Fibroblast of lung (primary cell): ENCODE results near the gene PRLR. TPM values are rescaled to one million over a fixed set of nuclear protein-coding genes. Genes with fewer than 3 reads are reported as not detected.
A peak's percentile ranks its signal among the peaks of the same experiment; 100 is the strongest.

Experiments
- DNase-seq, 2 donors: peaks; one replicate each; pipeline versions ENCODE4 v3.0.0 to v3.0.0-alpha.2; 2010; ENCODE audit warnings: low read depth in 2 of 2
- H2AFZ ChIP-seq: 2 replicates; pipeline ENCODE4 v1.5.1; 2012; ENCODE audit warnings: low read length, control low read depth, inconsistent platforms
- H3K27ac ChIP-seq: 2 replicates; pipeline ENCODE4 v1.5.1; 2011; ENCODE audit warnings: low read length, control low read depth; ENCODE audit not compliant: insufficient read depth
- H3K27me3 ChIP-seq: 2 replicates; pipeline ENCODE4 v1.5.1; 2011; ENCODE audit warnings: mild to moderate bottlenecking, low read length; ENCODE audit not compliant: control insufficient read depth, insufficient read depth
- H3K36me3 ChIP-seq: 2 replicates; pipeline ENCODE4 v1.5.1; 2011; ENCODE audit warnings: low read length; ENCODE audit not compliant: control insufficient read depth, insufficient read depth
- H3K4me1 ChIP-seq: 2 replicates; pipeline ENCODE4 v1.5.1; 2011; ENCODE audit warnings: low read length; ENCODE audit not compliant: control insufficient read depth, insufficient read depth; ENCODE audit errors: extremely low read depth
- H3K4me2 ChIP-seq: 2 replicates; pipeline ENCODE4 v1.5.1; 2011; ENCODE audit warnings: low read length, control low read depth; ENCODE audit not compliant: insufficient read depth; ENCODE audit errors: extremely low read depth
- H3K4me3 ChIP-seq, 4 experiments: fragments of 200-600 bp in 1 of 4; sonication (generic) in 1 of 4; replicated peaks in 1 of 4; 2 replicates each; pipeline ENCODE4 v1.5.1; 2011 to 2016; ENCODE audit warnings: low read length in 4 of 4, low read depth in 3 of 4, mild to moderate bottlenecking in 3 of 4, control low read depth in 2 of 4, inconsistent platforms in 1 of 4, mixed read lengths in 1 of 4; ENCODE audit not compliant: insufficient read depth in 1 of 4; ENCODE audit errors: control extremely low read depth in 1 of 4
- H3K79me2 ChIP-seq: 2 replicates; pipeline ENCODE4 v1.5.1; 2012; ENCODE audit warnings: mild to moderate bottlenecking, low read length, inconsistent platforms; ENCODE audit not compliant: control insufficient read depth, insufficient read depth
- H3K9ac ChIP-seq: 2 replicates; pipeline ENCODE4 v1.5.1; 2011; ENCODE audit warnings: mild to moderate bottlenecking, low read length, control low read depth; ENCODE audit not compliant: insufficient read depth
- H3K9me3 ChIP-seq: 2 replicates; pipeline ENCODE4 v1.5.1; 2012; ENCODE audit warnings: low read depth, low read length; ENCODE audit not compliant: control insufficient read depth, insufficient read depth
- H4K20me1 ChIP-seq: 2 replicates; pipeline ENCODE4 v1.5.1; 2011; ENCODE audit warnings: low read length; ENCODE audit not compliant: control insufficient read depth, insufficient read depth; ENCODE audit errors: extremely low read depth
- CTCF ChIP-seq, 2 donors: IDR thresholded peaks in 1 of 2; conservative IDR thresholded peaks in 1 of 2; 1 replicate in 1 of 2; 2 replicates in 1 of 2; pipeline ENCODE4 v1.5.1; 2011 to 2012; ENCODE audit warnings: low read length in 2 of 2, control low read depth in 1 of 2, inconsistent platforms in 1 of 2, low read depth in 1 of 2, mild to moderate bottlenecking in 1 of 2
- EZH2 ChIP-seq: IDR thresholded peaks from 2 replicates; pipeline ENCODE4 v1.5.1; 2012; ENCODE audit warnings: low read length, control low read depth, mild to moderate bottlenecking; ENCODE audit errors: missing control alignments
- polyA plus RNA-seq, 2 donors: library from polyadenylated mRNA; depleted of rRNA in 1 of 2; stranded (reverse) in 1 of 2; unstranded in 1 of 2; fragments of >200 nt; gene quantifications; 2 replicates each; pipeline ENCODE4 v1.2.1, GENCODE V29; 2011 to 2012; ENCODE audit warnings: missing spikeins in 1 of 2
- total RNA-seq: library from RNA; depleted of rRNA; stranded (reverse); fragments of >200 nt; gene quantifications from 2 replicates; pipeline ENCODE4 v1.2.1, GENCODE V29; 2014

The PRLR gene
- total and polyA plus RNA-seq, 2 donors (not counting 1 experiment from before 2014, with no cell fraction given), result 0.33 to 0.41 TPM

- DNase-seq, result no peak
- no peaks in the 10 kb centered on the region for H3K36me3 ChIP-seq
- H3K79me2 ChIP-seq, result no peaks in the 10 kb centered on the region
- H4K20me1 ChIP-seq, result no peaks in the 10 kb centered on the region
- H3K4me2 ChIP-seq, result no peak overlapping the region
- H3K4me3 ChIP-seq, result no peak overlapping the region
- no peaks in the 10 kb centered on the region for H3K4me1 ChIP-seq
- H3K9ac ChIP-seq, result no peak overlapping the region
- H3K27me3 ChIP-seq, result peaks cover 3% of the 10 kb centered on the region
- H3K27ac ChIP-seq, result no peak overlapping the region
- TF ChIP-seq EZH2, result no peak
- H3K9me3 ChIP-seq, result no peaks in the 10 kb centered on the region
- H2AFZ ChIP-seq, result no peak overlapping the region
These were observed 138.6 kb downstream of the PRLR start for GRCh38 chr5:35091704-35092103.

DNA sequence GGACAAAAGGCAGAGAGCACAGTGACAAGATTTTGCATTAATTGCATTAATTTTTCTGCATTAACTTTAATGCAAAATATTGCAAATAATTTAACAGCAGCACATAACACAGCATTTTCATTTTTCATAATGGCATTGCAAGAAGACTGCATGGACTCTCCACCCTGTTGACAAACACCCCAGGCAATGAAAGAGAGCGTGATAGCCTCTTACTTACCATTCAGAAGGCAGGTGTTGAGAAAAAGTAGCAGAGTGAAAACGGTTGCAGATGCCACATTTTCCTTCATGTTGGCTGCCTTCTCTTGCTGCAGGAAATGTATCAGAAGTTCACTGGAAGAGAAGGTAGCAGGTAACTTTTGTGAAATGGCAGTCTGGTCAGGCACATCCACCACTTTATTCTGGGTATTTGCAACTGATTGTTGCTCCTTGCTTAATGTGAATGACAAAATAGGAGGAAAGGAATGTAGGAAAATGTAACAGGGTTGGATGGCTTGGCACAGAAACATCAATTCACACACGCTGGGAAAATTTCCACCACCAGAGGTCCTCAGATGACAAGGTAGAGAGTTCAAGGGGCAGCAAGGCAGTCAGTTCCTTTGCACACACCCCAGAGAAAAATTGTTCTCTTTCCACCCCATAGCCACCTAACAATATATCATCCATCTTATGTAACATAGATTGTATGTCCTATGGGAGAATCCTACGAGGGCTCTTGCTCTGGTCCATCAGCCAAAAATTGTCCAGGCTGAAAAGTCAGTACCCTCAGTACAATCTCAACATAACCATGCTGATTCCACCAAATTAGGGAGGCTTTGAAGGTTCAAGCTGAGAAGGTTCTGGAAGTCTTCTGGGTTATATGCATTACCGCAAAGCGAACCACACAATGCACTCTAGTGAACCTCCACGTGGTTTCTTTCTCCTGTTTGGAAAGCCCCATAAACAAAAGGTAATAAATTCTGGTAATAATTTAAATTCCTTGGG, 140.7 kb downstream of the PRLR start:
- Histone ChIP-seq H3K4me2 (no peak overlapping the region), H3K4me3 (no peak overlapping the region), H3K27me3 (peaks cover 8% of the 10 kb centered on the region), H4K20me1 (no peaks in the 10 kb centered on the region), H2AFZ (no peak overlapping the region), H3K36me3 (no peaks in the 10 kb centered on the region), H3K79me2 (no peaks in the 10 kb centered on the region), H3K9me3 (no peaks in the 10 kb centered on the region), H3K9ac (no peak overlapping the region), H3K4me1 (no peaks in the 10 kb centered on the region), H3K27ac (no peak overlapping the region)
- TF ChIP-seq EZH2, result no peak
- TF ChIP-seq CTCF (conservative IDR thresholded peaks at IDR 0.05 in 1 of 2, IDR thresholded peaks at IDR 0.05 in 1 of 2; ENCODE audit: low read depth in 1 of 2, low read length in 2 of 2), result peak; percentile 88 to 96
- peak; percentile 48 to 77 for DNase-seq

DNA sequence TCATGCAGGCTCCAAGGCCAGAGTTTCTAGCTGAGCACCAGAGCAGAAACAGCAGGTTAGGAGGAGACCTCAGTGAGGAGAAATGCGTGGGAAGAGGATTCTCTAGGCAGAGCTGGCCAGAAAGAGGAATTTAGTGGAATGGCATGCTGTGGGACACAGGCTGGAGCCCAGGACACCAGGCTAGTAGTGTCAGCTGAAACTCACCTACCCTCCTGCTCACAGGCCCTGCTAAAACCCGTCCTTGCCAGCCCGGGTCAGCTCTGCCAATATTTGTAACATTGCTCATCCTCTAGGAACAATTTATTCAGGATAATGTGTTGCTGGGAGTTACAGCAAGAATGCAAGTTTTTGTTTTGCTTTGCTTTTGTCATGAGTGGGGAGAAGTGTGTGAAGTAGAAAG, 142.3 kb downstream of the PRLR start:
- DNase-seq, result peak; percentile 17 to 62
- no peaks in the 10 kb centered on the region for H3K36me3 ChIP-seq
- no peaks in the 10 kb centered on the region for H4K20me1 ChIP-seq
- peaks cover 8% of the 10 kb centered on the region for H3K27me3 ChIP-seq
- no peak overlapping the region for H3K4me2 ChIP-seq
- H3K79me2 ChIP-seq, result no peaks in the 10 kb centered on the region
- no peaks in the 10 kb centered on the region for H3K4me1 ChIP-seq
- H3K9me3 ChIP-seq, result no peaks in the 10 kb centered on the region
- no peak overlapping the region for H3K9ac ChIP-seq
- TF ChIP-seq CTCF (conservative IDR thresholded peaks at IDR 0.05 in 1 of 2, IDR thresholded peaks at IDR 0.05 in 1 of 2; ENCODE audit: low read depth in 1 of 2, low read length in 2 of 2) (no peak), EZH2 (no peak)
- no peak overlapping the region for H2AFZ ChIP-seq
- H3K4me3 ChIP-seq, result no peak overlapping the region
- no peak overlapping the region for H3K27ac ChIP-seq
